Osteoblast (primary cell): Measurements from ENCODE around the gene NUFIP2. TPM values are rescaled to one million over a fixed set of nuclear protein-coding genes. Genes with fewer than 3 reads are reported as not detected.

Experiments
- DNase-seq: peaks from one replicate; pipeline ENCODE4 v3.0.0; 2011; ENCODE audit warnings: low spot score, mixed read lengths; ENCODE audit not compliant: insufficient read length; ENCODE audit errors: missing footprints
- H2AFZ ChIP-seq: 2 replicates; pipeline ENCODE4 v1.6.0; 2011; ENCODE audit warnings: mild to moderate bottlenecking, low read length
- H3K27ac ChIP-seq: 2 replicates; pipeline ENCODE4 v1.5.1; 2011; ENCODE audit warnings: mild to moderate bottlenecking, low read depth, low read length, moderate library complexity
- H3K27me3 ChIP-seq: 2 replicates; pipeline ENCODE4 v1.6.0; 2012; ENCODE audit warnings: mild to moderate bottlenecking, control low read depth, inconsistent platforms, low read length, moderate library complexity; ENCODE audit not compliant: insufficient read depth
- H3K36me3 ChIP-seq: 2 replicates; pipeline ENCODE4 v1.5.1; 2011; ENCODE audit warnings: mild to moderate bottlenecking, low read length, control low read depth, moderate library complexity; ENCODE audit not compliant: insufficient read depth
- H3K4me1 ChIP-seq: 2 replicates; pipeline ENCODE4 v1.5.1; 2011; ENCODE audit warnings: mild to moderate bottlenecking, low read length, control low read depth, moderate library complexity; ENCODE audit not compliant: insufficient read depth
- H3K4me2 ChIP-seq: 2 replicates; pipeline ENCODE4 v1.6.0; 2011; ENCODE audit warnings: mild to moderate bottlenecking, low read length; ENCODE audit not compliant: insufficient read depth
- H3K4me3 ChIP-seq: fragments of 200-600 bp; sonication (generic); 3 replicates; pipeline ENCODE4 v1.5.1; 2012; ENCODE audit warnings: mild to moderate bottlenecking, low read length, inconsistent platforms; ENCODE audit not compliant: insufficient read depth
- H3K79me2 ChIP-seq: 2 replicates; pipeline ENCODE4 v1.6.0; 2012; ENCODE audit warnings: mild to moderate bottlenecking, low read length, control low read depth, inconsistent platforms; ENCODE audit not compliant: insufficient read depth
- H3K9me3 ChIP-seq: 2 replicates; pipeline ENCODE4 v1.5.1; 2011; ENCODE audit warnings: low read depth, low read length, control low read depth
- H4K20me1 ChIP-seq: 2 replicates; pipeline ENCODE4 v1.6.0; 2012; ENCODE audit warnings: mild to moderate bottlenecking, low read length, control low read depth; ENCODE audit not compliant: insufficient read depth
- total RNA-seq: library from RNA; depleted of rRNA; stranded (reverse); fragments of >200 nt; gene quantifications from 2 replicates; pipeline ENCODE4 v1.2.3, GENCODE V29; 2012
- TF ChIP-seq, protein P1 (sequence below): IDR thresholded peaks from 2 replicates; pipeline ENCODE4 v1.5.1; 2011; ENCODE audit warnings: mild to moderate bottlenecking, low read depth, low read length, moderate library complexity; ENCODE audit errors: extremely low read depth

NUFIP2 gene
- total RNA-seq, 1 donor = 56.8 TPM

DNA sequence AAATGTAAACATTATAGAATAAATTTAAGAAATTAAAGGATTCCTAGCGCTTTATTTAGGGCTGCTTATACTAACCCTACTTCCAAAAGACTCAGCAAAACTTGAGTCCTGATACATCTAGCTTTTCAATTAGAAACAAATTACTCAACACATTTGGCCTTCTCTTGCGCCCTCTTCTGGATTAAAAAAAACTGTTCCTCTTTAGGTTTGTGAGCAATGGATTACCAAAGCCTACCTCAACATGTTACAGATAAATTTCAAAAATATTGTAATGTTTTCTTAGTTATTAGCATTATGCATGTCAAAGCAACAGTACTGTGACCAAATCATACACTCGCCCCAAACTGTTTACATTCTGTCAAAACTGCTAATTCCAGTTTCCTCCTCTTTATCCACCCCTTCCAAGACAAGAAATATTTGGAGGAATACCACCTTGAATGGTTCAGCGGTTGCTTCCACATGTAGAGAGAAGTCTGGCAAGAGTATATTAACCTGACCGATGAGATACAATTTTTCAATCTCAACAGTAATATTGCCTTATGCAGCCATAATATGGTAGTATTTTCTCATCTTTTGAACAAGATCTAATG lies 2.7 kb downstream of the NUFIP2 start:
- Histone ChIP-seq H3K9me3 (no peaks in the 10 kb centered on the region), H2AFZ (no peak overlapping the region), H3K4me2 (peak overlapping the region; percentile 78), H3K4me3 (peak overlapping the region; percentile 98), H3K27me3 (no peaks in the 10 kb centered on the region), H3K79me2 (peaks cover 73% of the 10 kb centered on the region), H4K20me1 (peaks cover 66% of the 10 kb centered on the region), H3K27ac (peak overlapping the region; percentile 74), H3K4me1 (peaks cover 28% of the 10 kb centered on the region), H3K36me3 (peaks cover 31% of the 10 kb centered on the region)
- peak; percentile 96 for DNase-seq
- TF ChIP-seq, protein P1, sequence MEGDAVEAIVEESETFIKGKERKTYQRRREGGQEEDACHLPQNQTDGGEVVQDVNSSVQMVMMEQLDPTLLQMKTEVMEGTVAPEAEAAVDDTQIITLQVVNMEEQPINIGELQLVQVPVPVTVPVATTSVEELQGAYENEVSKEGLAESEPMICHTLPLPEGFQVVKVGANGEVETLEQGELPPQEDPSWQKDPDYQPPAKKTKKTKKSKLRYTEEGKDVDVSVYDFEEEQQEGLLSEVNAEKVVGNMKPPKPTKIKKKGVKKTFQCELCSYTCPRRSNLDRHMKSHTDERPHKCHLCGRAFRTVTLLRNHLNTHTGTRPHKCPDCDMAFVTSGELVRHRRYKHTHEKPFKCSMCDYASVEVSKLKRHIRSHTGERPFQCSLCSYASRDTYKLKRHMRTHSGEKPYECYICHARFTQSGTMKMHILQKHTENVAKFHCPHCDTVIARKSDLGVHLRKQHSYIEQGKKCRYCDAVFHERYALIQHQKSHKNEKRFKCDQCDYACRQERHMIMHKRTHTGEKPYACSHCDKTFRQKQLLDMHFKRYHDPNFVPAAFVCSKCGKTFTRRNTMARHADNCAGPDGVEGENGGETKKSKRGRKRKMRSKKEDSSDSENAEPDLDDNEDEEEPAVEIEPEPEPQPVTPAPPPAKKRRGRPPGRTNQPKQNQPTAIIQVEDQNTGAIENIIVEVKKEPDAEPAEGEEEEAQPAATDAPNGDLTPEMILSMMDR = peak; percentile 71

DNA sequence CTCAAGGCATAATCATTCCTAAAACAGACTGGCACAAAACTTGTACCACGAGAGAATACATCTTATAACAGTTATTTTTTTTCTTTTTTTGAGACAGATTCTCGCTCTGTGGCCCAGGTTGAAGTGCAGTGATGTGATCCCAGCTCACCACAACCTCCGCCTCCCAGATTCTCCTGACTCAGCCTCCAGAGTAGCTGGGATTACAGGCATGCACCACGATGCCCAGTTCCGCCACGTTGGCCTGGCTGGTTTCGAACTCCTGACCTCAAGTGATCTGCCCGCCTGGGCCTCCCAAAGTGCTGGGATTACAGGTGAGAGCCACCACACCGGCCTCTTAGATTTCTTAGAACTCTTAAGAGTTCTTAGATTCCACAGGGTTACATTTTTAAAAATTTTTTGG lies 4.1 kb downstream of the NUFIP2 start:
- TF ChIP-seq, protein P1 = no peak
- no peak overlapping the region for H3K27ac ChIP-seq
- peaks cover 33% of the 10 kb centered on the region for H3K4me1 ChIP-seq
- no peaks in the 10 kb centered on the region for H3K9me3 ChIP-seq
- H3K27me3 ChIP-seq = no peaks in the 10 kb centered on the region
- no peak for DNase-seq
- H2AFZ ChIP-seq = no peak overlapping the region
- H3K36me3 ChIP-seq = peaks cover 45% of the 10 kb centered on the region
- peaks cover 75% of the 10 kb centered on the region for H4K20me1 ChIP-seq
- peak overlapping the region; percentile 6 for H3K4me2 ChIP-seq
- no peak overlapping the region for H3K4me3 ChIP-seq
- H3K79me2 ChIP-seq = peaks cover 87% of the 10 kb centered on the region

DNA sequence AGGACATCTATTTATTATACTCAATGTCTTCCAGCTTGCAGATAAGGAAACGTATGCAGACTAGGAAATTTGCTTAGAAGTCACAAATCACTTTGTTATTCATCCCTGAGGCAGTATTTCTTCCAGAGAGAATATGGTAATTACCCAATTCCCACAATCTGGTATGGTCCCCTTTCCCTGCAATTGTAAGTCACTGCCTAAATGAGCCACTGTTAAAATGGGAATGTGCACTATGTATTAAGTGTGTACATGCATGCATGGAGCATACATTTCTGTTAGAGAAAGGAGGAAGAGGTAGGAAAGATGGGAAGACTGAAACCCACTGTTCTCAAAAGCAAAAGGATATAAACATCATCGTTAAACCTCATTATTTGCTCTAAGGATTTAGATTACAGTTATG lies 10.0 kb downstream of the NUFIP2 start:
- Histone ChIP-seq H3K4me3 (no peak overlapping the region), H3K27ac (no peak overlapping the region), H3K9me3 (no peaks in the 10 kb centered on the region), H3K4me2 (no peak overlapping the region), H3K36me3 (peaks cover 72% of the 10 kb centered on the region), H3K4me1 (peaks cover 8% of the 10 kb centered on the region), H3K79me2 (peaks cover 98% of the 10 kb centered on the region), H2AFZ (no peak overlapping the region), H3K27me3 (no peaks in the 10 kb centered on the region), H4K20me1 (peaks cover 85% of the 10 kb centered on the region)
- peak; percentile 52 for DNase-seq
- TF ChIP-seq, protein P1 = no peak

DNA sequence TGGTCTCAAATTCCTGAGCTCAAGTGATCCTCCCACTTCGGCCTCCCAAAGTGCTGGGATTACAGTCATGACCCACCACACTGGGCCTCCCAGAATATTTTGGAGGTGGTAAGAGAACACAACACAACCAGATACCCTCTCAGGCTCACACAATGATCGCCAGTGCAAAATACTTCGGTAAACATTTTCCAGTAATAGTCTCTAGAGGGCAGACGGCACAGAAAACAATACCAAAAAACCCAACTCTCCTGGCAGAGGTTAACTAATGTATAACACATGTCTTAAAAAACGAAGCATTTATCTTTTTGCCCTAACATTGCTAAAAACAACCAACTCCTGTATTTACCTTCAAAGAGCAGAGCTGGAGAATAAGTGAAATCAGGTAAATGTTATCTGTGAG lies 10.5 kb downstream of the NUFIP2 start:
- peak; percentile 69 for DNase-seq
- no peak overlapping the region for H3K4me3 ChIP-seq
- H2AFZ ChIP-seq = no peak overlapping the region
- TF ChIP-seq, protein P1 = peak; percentile 12
- peaks cover 8% of the 10 kb centered on the region for H3K4me1 ChIP-seq
- peaks cover 72% of the 10 kb centered on the region for H3K36me3 ChIP-seq
- peaks cover 98% of the 10 kb centered on the region for H3K79me2 ChIP-seq
- H3K27ac ChIP-seq = no peak overlapping the region
- no peak overlapping the region for H3K4me2 ChIP-seq
- no peaks in the 10 kb centered on the region for H3K27me3 ChIP-seq
- H3K9me3 ChIP-seq = no peaks in the 10 kb centered on the region
- peaks cover 84% of the 10 kb centered on the region for H4K20me1 ChIP-seq
